BLaER1 treated with 17β-estradiol and CSF1 and Interleukin-3, amounts not matched to agents 10 nM and 100 nM (cell line): ENCODE measurements around the gene SQSTM1.

Source experiments
- H3K27ac ChIP-seq, 11 experiments: shearing (Covaris generic); formaldehyde crosslinking; 2 replicates each; pipeline ENCODE4 v1.8.1; 2022
- H3K27me3 ChIP-seq, 11 experiments: shearing (Covaris generic); formaldehyde crosslinking; 2 replicates each; pipeline ENCODE4 v1.8.1; 2022
- H3K36me3 ChIP-seq, 11 experiments: shearing (Covaris generic); formaldehyde crosslinking; 2 replicates each; pipeline ENCODE4 v1.8.1; 2022
- H3K4me1 ChIP-seq, 10 experiments: shearing (Covaris generic); formaldehyde crosslinking; 2 replicates each; pipeline ENCODE4 v1.8.1; 2022
- H3K4me2 ChIP-seq, 11 experiments: shearing (Covaris generic); formaldehyde crosslinking; 2 replicates each; pipeline ENCODE4 v1.8.1; 2022
- H3K4me3 ChIP-seq, 10 experiments: shearing (Covaris generic); formaldehyde crosslinking; 2 replicates each; pipeline ENCODE4 v1.8.1; 2022
- H3K9ac ChIP-seq, 11 experiments: shearing (Covaris generic); formaldehyde crosslinking; 2 replicates each; pipeline ENCODE4 v1.8.1; 2022
- H3K9me3 ChIP-seq, 11 experiments: shearing (Covaris generic); formaldehyde crosslinking; replicated peaks in 1 of 11; 2 replicates each; pipeline ENCODE4 v1.8.1; 2022
- H4K20me1 ChIP-seq, 11 experiments: shearing (Covaris generic); formaldehyde crosslinking; 2 replicates each; pipeline ENCODE4 v1.8.1; 2022
- Cebpa-rat ChIP-seq, 11 experiments: shearing (Covaris generic); IDR thresholded peaks; 2 replicates each; pipeline ENCODE4 v1.8.1; 2022

Gene SQSTM1

DNA sequence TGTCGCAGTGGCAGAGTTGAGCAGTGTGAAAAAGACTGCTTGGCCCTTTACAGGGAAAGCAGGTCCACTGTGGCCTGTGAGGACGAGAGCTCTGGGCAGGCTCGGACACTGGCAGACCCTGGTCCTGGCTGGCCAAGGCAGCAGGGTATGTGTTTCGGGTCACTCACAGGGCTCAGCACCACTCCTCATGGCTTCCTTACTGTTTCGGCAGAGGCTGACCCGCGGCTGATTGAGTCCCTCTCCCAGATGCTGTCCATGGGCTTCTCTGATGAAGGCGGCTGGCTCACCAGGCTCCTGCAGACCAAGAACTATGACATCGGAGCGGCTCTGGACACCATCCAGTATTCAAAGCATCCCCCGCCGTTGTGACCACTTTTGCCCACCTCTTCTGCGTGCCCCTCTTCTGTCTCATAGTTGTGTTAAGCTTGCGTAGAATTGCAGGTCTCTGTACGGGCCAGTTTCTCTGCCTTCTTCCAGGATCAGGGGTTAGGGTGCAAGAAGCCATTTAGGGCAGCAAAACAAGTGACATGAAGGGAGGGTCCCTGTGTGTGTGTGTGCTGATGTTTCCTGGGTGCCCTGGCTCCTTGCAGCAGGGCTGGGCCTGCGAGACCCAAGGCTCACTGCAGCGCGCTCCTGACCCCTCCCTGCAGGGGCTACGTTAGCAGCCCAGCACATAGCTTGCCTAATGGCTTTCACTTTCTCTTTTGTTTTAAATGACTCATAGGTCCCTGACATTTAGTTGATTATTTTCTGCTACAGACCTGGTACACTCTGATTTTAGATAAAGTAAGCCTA lies 15.7 kb downstream of the SQSTM1 start:
- no peak for TF ChIP-seq Cebpa-rat (IDR thresholded peaks at IDR 0.05)
- Histone ChIP-seq H3K9me3 (peaks cover 0 to 24% (median 17%) of the 10 kb centered on the region in 11 experiments; a peak in 15 of 22 replicates), H3K36me3 (peaks cover 62 to 91% (median 85%) of the 10 kb centered on the region in 11 experiments), H3K9ac (peak overlapping the region in 1 of 11 experiments; percentile 24; a peak in 1 of 22 replicates), H3K4me3 (no peak overlapping the region), H3K4me2 (no peak overlapping the region), H3K4me1 (peaks cover 0 to 8% (median 3%) of the 10 kb centered on the region in 10 experiments; a peak in 5 of 20 replicates), H3K27me3 (no peaks in the 10 kb centered on the region), H3K27ac (peak overlapping the region in 1 of 11 experiments; percentile 40; a peak in 1 of 22 replicates), H4K20me1 (peaks cover 19 to 84% (median 44%) of the 10 kb centered on the region in 11 experiments; a peak in 21 of 22 replicates)

DNA sequence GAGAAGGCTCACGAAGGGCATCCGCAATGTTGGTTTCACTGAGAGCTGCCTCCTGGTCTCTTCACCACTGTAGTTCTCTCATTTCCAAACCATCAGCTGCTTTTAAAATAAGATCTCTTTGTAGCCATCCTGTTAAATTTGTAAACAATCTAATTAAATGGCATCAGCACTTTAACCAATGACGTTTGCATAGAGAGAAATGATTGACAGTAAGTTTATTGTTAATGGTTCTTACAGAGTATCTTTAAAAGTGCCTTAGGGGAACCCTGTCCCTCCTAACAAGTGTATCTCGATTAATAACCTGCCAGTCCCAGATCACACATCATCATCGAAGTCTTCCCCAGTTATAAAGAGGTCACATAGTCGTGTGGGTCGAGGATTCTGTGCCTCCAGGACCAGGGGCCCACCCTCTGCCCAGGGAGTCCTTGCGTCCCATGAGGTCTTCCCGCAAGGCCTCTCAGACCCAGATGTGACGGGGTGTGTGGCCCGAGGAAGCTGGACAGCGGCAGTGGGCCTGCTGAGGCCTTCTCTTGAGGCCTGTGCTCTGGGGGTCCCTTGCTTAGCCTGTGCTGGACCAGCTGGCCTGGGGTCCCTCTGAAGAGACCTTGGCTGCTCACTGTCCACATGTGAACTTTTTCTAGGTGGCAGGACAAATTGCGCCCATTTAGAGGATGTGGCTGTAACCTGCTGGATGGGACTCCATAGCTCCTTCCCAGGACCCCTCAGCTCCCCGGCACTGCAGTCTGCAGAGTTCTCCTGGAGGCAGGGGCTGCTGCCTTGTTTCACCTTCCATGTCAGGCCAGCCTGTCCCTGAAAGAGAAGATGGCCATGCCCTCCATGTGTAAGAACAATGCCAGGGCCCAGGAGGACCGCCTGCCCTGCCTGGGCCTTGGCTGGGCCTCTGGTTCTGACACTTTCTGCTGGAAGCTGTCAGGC lies 16.6 kb downstream of the SQSTM1 start:
- Histone ChIP-seq H3K4me2 (no peak overlapping the region), H3K9ac (no peak overlapping the region), H3K4me1 (peaks cover 0 to 10% (median 8%) of the 10 kb centered on the region in 10 experiments; a peak in 13 of 20 replicates), H3K27me3 (no peaks in the 10 kb centered on the region), H4K20me1 (peaks cover 16 to 75% (median 41%) of the 10 kb centered on the region in 11 experiments; a peak in 21 of 22 replicates), H3K9me3 (peaks cover 0 to 19% (median 16%) of the 10 kb centered on the region in 11 experiments; a peak in 15 of 22 replicates), H3K4me3 (no peak overlapping the region), H3K36me3 (peaks cover 55 to 89% (median 81%) of the 10 kb centered on the region in 11 experiments), H3K27ac (peak overlapping the region in 1 of 11 experiments; percentile 40; a peak in 1 of 22 replicates)
- TF ChIP-seq Cebpa-rat (IDR thresholded peaks at IDR 0.05), result no peak

DNA sequence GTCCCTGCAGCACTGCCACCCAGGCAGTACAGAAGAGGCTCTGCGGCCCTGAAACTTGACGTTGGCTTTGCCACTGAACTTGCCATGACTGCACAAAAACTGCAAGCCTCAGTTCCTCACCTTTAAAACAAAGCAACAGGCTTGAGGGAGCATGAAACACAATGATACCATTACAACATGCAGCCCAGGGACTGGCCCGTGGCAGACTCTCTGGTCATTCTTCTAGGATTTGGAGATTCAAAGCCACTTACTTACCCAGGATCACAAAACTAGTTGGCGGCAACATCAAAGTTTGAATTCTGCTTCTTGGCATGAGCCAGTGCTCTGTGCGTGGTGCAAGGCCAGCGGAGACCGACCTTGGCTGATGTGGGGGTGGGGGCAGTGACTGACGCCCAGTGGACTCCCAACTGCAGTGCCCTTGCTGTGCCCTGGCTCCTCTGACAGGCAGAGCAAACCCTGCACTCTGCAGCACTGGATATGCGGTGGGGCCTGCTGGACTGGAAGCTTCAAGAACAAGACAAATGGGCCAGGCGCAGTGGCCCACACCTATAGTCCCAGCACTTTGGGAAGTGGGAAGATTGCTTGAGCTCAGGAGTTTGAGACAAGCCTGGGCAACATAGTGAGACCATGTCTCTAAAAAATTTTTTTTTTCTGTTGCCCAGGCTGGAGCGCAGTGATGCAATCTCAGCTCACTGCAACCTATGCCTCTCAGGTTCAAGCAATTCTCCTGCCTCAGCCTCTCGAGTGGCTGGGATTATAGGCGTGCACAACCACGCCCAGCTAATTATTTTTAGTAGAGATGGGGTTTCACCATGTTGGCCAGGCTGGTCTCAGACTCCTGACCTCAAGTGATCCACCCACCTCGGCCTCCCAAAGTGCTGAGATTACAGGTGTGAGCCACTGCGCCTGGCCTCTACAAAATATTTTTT lies 18.9 kb downstream of the SQSTM1 start:
- H3K36me3 ChIP-seq, result peaks cover 36 to 81% (median 74%) of the 10 kb centered on the region in 11 experiments
- peaks cover 4 to 8% (median 7%) of the 10 kb centered on the region in 11 experiments; a peak in 21 of 22 replicates for H3K9me3 ChIP-seq
- H3K4me1 ChIP-seq, result peaks cover 0 to 24% (median 13%) of the 10 kb centered on the region in 10 experiments; a peak in 16 of 20 replicates
- no peak for TF ChIP-seq Cebpa-rat (IDR thresholded peaks at IDR 0.05)
- H3K27ac ChIP-seq, result no peak overlapping the region
- H3K4me3 ChIP-seq, result no peak overlapping the region
- H4K20me1 ChIP-seq, result peaks cover 14 to 55% (median 29%) of the 10 kb centered on the region in 11 experiments; a peak in 20 of 22 replicates
- H3K4me2 ChIP-seq, result no peak overlapping the region
- no peak overlapping the region for H3K9ac ChIP-seq
- H3K27me3 ChIP-seq, result no peaks in the 10 kb centered on the region

DNA sequence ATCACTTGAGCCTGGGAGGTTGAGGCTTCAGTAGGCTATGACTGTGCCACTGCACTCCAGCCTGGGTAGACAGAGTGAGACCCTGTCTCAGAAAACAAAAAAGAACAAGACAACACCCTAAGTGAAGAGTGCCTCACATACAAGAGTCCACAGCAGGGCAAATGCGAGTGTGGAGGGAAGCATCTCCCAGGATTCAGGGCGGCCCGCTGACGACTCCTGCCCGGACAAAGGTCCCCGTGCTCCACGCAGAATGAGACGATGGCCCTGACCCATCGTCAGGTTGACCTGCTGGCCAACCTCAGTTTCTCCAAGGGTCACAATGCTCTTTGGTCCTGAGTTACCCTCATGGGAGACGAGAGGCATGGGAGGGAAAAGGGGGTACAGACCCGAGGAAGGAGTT lies 19.6 kb downstream of the SQSTM1 start:
- H3K9me3 ChIP-seq, result peaks cover 11 to 16% (median 14%) of the 10 kb centered on the region in 11 experiments
- H3K4me1 ChIP-seq, result peaks cover 0 to 24% (median 13%) of the 10 kb centered on the region in 10 experiments; a peak in 16 of 20 replicates
- H4K20me1 ChIP-seq, result peaks cover 14 to 54% (median 29%) of the 10 kb centered on the region in 11 experiments; a peak in 20 of 22 replicates
- no peak for TF ChIP-seq Cebpa-rat (IDR thresholded peaks at IDR 0.05)
- no peak overlapping the region for H3K27ac ChIP-seq
- H3K36me3 ChIP-seq, result peaks cover 36 to 88% (median 81%) of the 10 kb centered on the region in 11 experiments
- no peak overlapping the region for H3K4me2 ChIP-seq
- H3K9ac ChIP-seq, result no peak overlapping the region
- H3K4me3 ChIP-seq, result no peak overlapping the region
- H3K27me3 ChIP-seq, result no peaks in the 10 kb centered on the region

DNA sequence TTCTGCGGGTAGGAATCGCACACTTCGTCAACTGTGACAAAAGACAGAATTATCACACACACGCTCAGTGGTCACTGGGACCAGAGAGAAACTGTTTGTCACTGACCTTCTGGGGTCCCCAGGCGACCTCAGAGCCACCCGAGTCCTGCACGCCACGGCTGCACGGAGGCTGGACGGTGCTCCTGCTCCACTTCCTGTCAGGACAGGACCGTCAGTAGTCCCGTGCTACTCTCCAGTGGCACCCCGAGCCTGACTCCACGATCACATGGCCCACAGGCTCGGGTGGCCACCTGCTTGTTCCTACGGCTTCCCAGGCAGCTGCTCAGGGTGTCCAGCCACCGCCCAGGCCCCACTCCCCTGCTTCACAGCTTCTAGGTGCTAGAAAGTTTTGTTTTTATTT lies 20.1 kb downstream of the SQSTM1 start:
- H3K4me3 ChIP-seq, result no peak overlapping the region
- peaks cover 14 to 52% (median 29%) of the 10 kb centered on the region in 11 experiments; a peak in 20 of 22 replicates for H4K20me1 ChIP-seq
- no peak overlapping the region for H3K4me2 ChIP-seq
- no peak for TF ChIP-seq Cebpa-rat (IDR thresholded peaks at IDR 0.05)
- no peaks in the 10 kb centered on the region for H3K27me3 ChIP-seq
- H3K36me3 ChIP-seq, result peaks cover 35 to 88% (median 82%) of the 10 kb centered on the region in 11 experiments
- no peak overlapping the region for H3K27ac ChIP-seq
- H3K9ac ChIP-seq, result no peak overlapping the region
- peaks cover 16 to 20% (median 19%) of the 10 kb centered on the region in 11 experiments for H3K9me3 ChIP-seq
- peaks cover 0 to 24% (median 13%) of the 10 kb centered on the region in 10 experiments; a peak in 16 of 20 replicates for H3K4me1 ChIP-seq

DNA sequence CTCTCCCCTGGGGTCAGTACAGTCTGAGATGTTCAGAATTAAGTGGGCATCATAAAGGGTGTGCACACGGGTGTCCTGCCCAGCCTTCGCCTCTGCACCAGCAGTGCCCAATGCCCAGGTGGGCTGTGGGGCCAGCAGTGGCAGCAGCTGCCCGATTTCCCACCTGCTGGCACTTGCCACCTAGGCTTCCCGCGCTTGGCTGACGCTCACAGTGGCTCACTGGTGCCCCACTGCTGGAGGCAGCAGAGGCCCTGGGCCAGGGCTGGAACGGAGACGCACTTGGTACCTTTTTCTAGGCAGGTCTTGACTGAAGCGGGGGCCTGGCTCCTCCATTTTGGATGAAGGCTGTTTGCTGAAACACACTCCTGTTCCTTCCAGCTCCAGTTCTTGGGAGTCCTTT lies 20.9 kb downstream of the SQSTM1 start:
- H4K20me1 ChIP-seq, result peaks cover 8 to 44% (median 22%) of the 10 kb centered on the region in 11 experiments; a peak in 20 of 22 replicates
- no peak overlapping the region for H3K4me3 ChIP-seq
- H3K4me2 ChIP-seq, result no peak overlapping the region
- H3K9me3 ChIP-seq, result peaks cover 24 to 29% (median 27%) of the 10 kb centered on the region in 11 experiments
- peaks cover 35 to 88% (median 82%) of the 10 kb centered on the region in 11 experiments for H3K36me3 ChIP-seq
- no peaks in the 10 kb centered on the region for H3K27me3 ChIP-seq
- H3K4me1 ChIP-seq, result peaks cover 0 to 18% (median 11%) of the 10 kb centered on the region in 10 experiments; a peak in 16 of 20 replicates
- no peak for TF ChIP-seq Cebpa-rat (IDR thresholded peaks at IDR 0.05)
- no peak overlapping the region; a peak in 1 of 22 replicates for H3K9ac ChIP-seq
- 0 out of 22 replicates have a peak overlapping the region, but pooled peaks of 1 of the 11 experiments have one; percentile 13 for H3K27ac ChIP-seq

DNA sequence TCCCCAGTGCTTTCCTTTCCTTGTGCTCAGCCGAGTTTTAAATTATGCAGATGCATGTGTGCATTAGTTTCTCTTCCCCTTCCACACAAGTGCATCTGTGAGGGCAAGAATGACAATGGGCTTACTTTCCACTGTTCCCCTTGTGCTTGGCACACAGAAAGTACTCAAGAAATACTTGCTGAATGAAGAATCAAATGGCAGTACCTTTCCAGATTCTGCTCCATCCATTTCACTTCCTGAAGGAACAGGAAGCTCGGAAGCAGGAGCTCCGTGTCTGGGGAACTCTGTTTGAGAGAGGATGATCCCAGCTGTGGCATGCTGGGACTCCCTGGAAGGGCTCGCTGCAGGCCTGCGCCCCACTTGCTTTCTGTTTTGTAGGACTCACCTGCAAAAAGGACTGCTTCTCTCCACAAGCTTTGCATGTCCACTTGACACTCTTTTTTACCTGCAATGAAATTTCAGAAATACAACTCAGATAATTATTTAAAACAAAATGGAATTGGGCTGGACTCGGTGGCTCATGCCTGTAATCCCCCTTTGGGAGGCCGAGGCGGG lies 32.4 kb downstream of the SQSTM1 start:
- peak overlapping the region in 6 of 11 experiments; percentile 25 to 62 (median 34); a peak in 6 of 22 replicates for H3K27ac ChIP-seq
- H3K4me1 ChIP-seq, result peaks cover 15 to 34% (median 25%) of the 10 kb centered on the region in 10 experiments
- H3K36me3 ChIP-seq, result peaks cover 37 to 53% (median 44%) of the 10 kb centered on the region in 11 experiments
- peaks cover 0 to 6% (median 0%) of the 10 kb centered on the region in 11 experiments; a peak in 5 of 22 replicates for H4K20me1 ChIP-seq
- no peak for TF ChIP-seq Cebpa-rat (IDR thresholded peaks at IDR 0.05)
- peak overlapping the region in 5 of 11 experiments; percentile 3 to 39 (median 19); a peak in 5 of 22 replicates for H3K9ac ChIP-seq
- H3K27me3 ChIP-seq, result no peaks in the 10 kb centered on the region
- H3K4me2 ChIP-seq, result peak overlapping the region in 6 of 11 experiments; percentile 13 to 85 (median 52); a peak in 11 of 22 replicates
- H3K4me3 ChIP-seq, result no peak overlapping the region
- no peaks in the 10 kb centered on the region for H3K9me3 ChIP-seq
